Right lobe of liver (tissue), 6 donors: ENCODE data around the gene TMPRSS2. TPM values are rescaled to one million over a fixed set of nuclear protein-coding genes. Genes with fewer than 3 reads are reported as not detected.

ENCODE experiments used
- ATAC-seq, 4 donors: fragments of 200-7000 bp; cut with Tn5 transposase; one replicate each; pipeline ENCODE4 v1.9.1; 2020; ENCODE audit warnings: mild to moderate bottlenecking in 4 of 4, moderate library complexity in 4 of 4
- DNase-seq, 3 donors: peaks; one replicate each; pipeline ENCODE4 v3.0.0-alpha.2; 2020
- H3K27ac ChIP-seq, 3 donors: fragments of 200-600 bp; one replicate each; pipeline ENCODE4 v1.8.0; 2022
- H3K27me3 ChIP-seq, 2 donors: fragments of 200-600 bp; one replicate each; pipeline ENCODE4 v1.8.0; 2022
- H3K36me3 ChIP-seq, 4 donors: fragments of 200-600 bp; sonication (generic) in 1 of 4; one replicate each; pipeline versions ENCODE4 v1.5.1 to v1.8.0; 2017 to 2022; ENCODE audit warnings: control low read depth in 1 of 4
- H3K4me1 ChIP-seq, 4 donors: fragments of 200-600 bp; sonication (generic) in 1 of 4; one replicate each; pipeline versions ENCODE4 v1.5.1 to v1.8.0; 2017 to 2022; ENCODE audit warnings: control low read depth in 1 of 4
- H3K4me3 ChIP-seq, 3 donors: fragments of 200-600 bp; one replicate each; pipeline ENCODE4 v1.8.0; 2022
- H3K9me3 ChIP-seq, 4 donors: fragments of 200-600 bp; sonication (generic) in 1 of 4; one replicate each; pipeline versions ENCODE4 v1.5.1 to v1.8.0; 2017 to 2022; ENCODE audit warnings: control low read depth in 1 of 4
- CTCF ChIP-seq, 4 donors: fragments of 200-600 bp in 3 of 4; fragments of 450-650 bp in 1 of 4; IDR thresholded peaks; one replicate each; pipeline versions ENCODE4 v1.5.1 to v1.8.0; 2016 to 2022; ENCODE audit warnings: antibody characterized with exemption in 4 of 4, mild to moderate bottlenecking in 2 of 4
- POLR2A ChIP-seq: fragments of 450-650 bp; IDR thresholded peaks from one replicate; pipeline ENCODE4 v1.6.1; 2017; ENCODE audit warnings: antibody characterized with exemption, mild to moderate bottlenecking
- WGBS: methylation state at CpG from one replicate; pipeline ENCODE4 v1.1.6; 2018; ENCODE audit warnings: low coverage, low lambda C conversion rate; ENCODE audit not compliant: insufficient coverage; ENCODE audit errors: missing lambda C conversion rate; 5-methylcytosine and 5-hydroxymethylcytosine counted together
- intact Hi-C, 2 donors: fragments of 100-400 bp; cut with DNase I; formaldehyde crosslinking; loops; one replicate each; pipeline versions ENCODE4 v1.11.2 to v1.14.1; 2022
- total RNA-seq, 6 experiments: library from RNA; depleted of rRNA in 2 of 6; stranded (reverse); fragments of >200 nt in 2 of 6; fragmentation: NEBNext Ultra II Directional in 3 of 6; extraction: Animal tissue kit (Norgen Biotek cat#: 25700) in 3 of 6; gene quantifications; one replicate each; pipeline versions ENCODE4 v1.1.0 to v1.2.4, GENCODE V29; 2016 to 2023
- donor health status: DM: no; HTN: yes; CAD: no.
- donor health status: DM: no; HTN: no; CAD: no.
- donor health status: DM: no; HTN: no; CAD: no.
- donor health status: DM: no; HTN: yes; CAD: no.
- donor health status: DM: no; HTN: yes; CAD: no.

Gene TMPRSS2
- total RNA-seq, 6 experiments from 2014 or later: 19.3 to 53.7 (median 20.8) TPM

- DNase-seq: no peak
- ATAC-seq: no peak
- H3K4me3 ChIP-seq: no peak overlapping the region
- TF ChIP-seq CTCF (IDR thresholded peaks at IDR 0.05) (no peak), POLR2A (no peak)
- no peaks in the 10 kb centered on the region for H3K4me1 ChIP-seq
- no peaks in the 10 kb centered on the region for H3K27me3 ChIP-seq
- intact Hi-C loops: no loop called here
- no peaks in the 10 kb centered on the region for H3K9me3 ChIP-seq
- H3K27ac ChIP-seq: no peak overlapping the region
- 47% methylated on average over 3 of the region's 5 CpGs for WGBS
- H3K36me3 ChIP-seq: peaks cover 0 to 45% (median 21%) of the 10 kb centered on the region in 4 donors
These were observed 37.9 kb downstream of the TMPRSS2 start for GRCh38 chr21:41470054-41470453.

DNA sequence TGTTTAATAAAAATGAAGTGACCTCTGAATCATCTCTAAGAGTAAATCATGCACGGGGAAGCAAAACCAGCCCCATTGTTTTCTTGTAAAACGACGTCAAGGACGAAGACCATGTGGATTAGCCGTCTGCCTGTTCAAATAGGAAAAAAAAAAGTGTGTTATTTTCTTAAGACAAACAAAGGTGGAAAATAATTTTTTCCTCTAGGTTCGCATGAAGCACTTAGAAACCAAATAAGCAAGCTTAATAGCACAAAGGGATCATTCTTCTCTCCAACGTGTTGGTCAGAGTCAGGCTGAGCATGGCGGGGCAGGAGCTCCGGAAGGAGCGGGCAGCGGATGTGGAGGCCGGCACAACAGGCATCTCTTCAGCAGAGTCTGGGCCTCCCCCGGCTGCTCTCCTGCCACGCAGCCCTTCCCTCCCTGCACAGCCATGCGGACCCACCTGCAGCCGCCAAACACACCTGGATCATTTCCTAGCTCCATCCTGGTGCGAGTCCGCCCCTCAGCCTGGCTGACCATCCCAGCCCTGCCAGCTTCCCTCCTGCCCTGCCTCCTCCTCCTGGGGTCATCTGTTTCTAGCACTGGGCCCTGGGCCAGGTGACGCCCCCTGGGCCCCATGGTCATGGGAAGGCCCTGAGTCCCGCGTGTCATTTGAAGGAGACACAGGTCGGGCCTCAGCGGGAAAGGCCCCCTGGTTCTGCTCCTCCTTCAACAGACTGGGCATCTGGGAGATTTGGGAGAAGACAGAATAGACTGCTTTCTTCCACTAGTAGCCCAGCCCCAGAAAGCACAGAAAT is 41.7 kb downstream of the TMPRSS2 start:
- H3K36me3 ChIP-seq: peaks cover 0 to 39% (median 13%) of the 10 kb centered on the region in 4 donors
- ATAC-seq: no peak

DNA sequence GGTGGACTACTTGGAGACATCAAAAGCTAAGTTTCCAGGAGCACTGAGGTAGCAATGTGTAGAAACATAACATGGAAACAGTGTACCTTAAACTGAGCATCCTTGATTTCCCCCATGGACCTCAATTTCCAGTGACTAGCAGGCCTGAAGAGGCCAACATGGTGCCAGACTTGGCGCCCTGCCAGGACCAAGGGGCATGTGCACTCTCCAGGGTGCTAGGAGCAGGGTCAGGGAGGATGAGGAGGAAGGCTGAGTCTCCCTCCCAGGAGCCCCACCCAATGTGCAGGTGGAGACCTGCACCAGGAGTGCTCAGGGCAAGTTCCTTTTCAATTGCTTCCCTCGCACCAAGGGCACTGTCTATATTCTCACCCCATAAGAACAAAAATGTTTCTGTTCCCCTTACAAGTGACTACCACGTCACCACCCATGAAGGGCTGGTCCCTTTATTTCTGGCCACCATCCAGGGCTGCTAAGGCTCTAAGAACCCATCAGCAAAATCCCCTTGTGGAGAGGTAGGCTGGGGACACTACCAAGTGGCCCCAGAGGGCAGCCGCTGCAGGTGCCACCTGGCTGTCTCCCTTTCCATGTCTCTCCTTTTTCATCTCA is 42.7 kb downstream of the TMPRSS2 start:
- DNase-seq: no peak
- ATAC-seq: no peak
- Histone ChIP-seq H3K27ac (no peak overlapping the region), H3K4me1 (no peaks in the 10 kb centered on the region), H3K27me3 (no peaks in the 10 kb centered on the region), H3K9me3 (no peaks in the 10 kb centered on the region), H3K36me3 (peaks cover 0 to 29% (median 10%) of the 10 kb centered on the region in 4 donors), H3K4me3 (no peak overlapping the region)
- 100% methylated on average over 1 of the region's 4 CpGs for WGBS
- no peak for TF ChIP-seq POLR2A
- intact Hi-C loops: no loop called here

More for the DNA sequence above, 41.7 kb downstream of the TMPRSS2 start:
- Histone ChIP-seq H3K27ac (no peak overlapping the region), H3K4me3 (no peak overlapping the region), H3K27me3 (no peaks in the 10 kb centered on the region), H3K4me1 (no peaks in the 10 kb centered on the region), H3K9me3 (no peaks in the 10 kb centered on the region)
- no peak for DNase-seq
- WGBS: 93% methylated on average over 8 of the region's 23 CpGs
- TF ChIP-seq POLR2A (no peak), CTCF (IDR thresholded peaks at IDR 0.05) (no peak)
- intact Hi-C loops: no loop called here

DNA sequence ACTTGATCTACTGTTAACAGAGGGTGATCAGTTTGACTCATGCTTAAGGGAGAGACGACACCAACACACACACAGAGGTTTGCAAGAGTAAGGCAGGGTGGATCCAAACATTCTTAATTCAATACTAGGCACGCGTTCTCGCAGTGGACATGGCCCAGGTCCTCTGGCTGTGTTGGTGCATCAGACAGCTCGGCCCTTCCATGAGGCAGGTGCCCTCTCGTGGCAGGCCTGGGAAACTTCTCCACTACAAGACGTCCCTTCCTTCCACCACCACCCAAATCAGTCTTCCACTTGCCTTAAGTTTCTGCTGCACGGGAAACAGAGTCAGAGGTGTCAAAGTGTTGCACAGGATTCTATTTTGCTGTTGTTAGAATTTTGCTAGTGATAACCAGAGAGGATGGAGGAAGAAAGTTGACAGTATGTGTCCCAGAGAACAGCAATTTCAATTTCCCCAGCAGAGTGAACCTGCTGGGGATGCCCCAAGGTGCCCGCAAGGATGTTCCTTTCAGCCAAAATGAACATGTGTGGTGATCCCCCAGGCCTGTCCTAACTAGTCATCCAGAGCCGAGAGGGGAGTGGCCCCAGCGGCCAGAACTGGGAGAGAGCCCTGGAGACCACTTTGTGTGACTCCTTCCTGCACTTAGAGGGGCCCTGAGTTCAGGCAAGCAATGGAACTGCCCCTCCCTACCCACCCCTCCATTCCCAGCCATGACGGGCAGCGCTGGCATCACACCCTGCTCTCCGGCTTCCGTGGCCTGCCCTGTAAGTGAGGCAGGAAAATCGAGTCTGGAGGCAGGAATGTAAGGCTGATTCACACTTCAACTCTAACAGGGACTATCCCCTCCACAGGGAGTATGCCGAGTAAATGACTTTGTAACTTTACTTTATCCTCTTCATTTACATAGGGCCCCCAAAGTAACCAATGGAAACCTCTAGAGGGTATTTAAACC is 47.1 kb downstream of the TMPRSS2 start:
- ATAC-seq: peak; percentile 94 to 98 (median 96)

More for the DNA sequence above, 47.1 kb downstream of the TMPRSS2 start:
- no peaks in the 10 kb centered on the region for H3K9me3 ChIP-seq
- intact Hi-C loops: no loop called here
- H3K4me3 ChIP-seq: no peak overlapping the region
- peaks cover 0 to 14% (median 8%) of the 10 kb centered on the region in 4 donors for H3K36me3 ChIP-seq
- peak; percentile 76 to 85 (median 81) for DNase-seq
- H3K27ac ChIP-seq: no peak overlapping the region
- TF ChIP-seq POLR2A: no peak
- peak; percentile 75 to 92 (median 82) for TF ChIP-seq CTCF (IDR thresholded peaks at IDR 0.05)
- 11% methylated on average over 10 of the region's 17 CpGs for WGBS
- H3K4me1 ChIP-seq: no peaks in the 10 kb centered on the region
- H3K27me3 ChIP-seq: no peaks in the 10 kb centered on the region
